ENCODE data around the gene TBC1D2.
"Not testable (repeated sequence)": the region's sequence is repeated elsewhere in the genome, so short reads cannot be mapped to it uniquely, and the experiment has no call there.

TBC1D2 gene, protein sequence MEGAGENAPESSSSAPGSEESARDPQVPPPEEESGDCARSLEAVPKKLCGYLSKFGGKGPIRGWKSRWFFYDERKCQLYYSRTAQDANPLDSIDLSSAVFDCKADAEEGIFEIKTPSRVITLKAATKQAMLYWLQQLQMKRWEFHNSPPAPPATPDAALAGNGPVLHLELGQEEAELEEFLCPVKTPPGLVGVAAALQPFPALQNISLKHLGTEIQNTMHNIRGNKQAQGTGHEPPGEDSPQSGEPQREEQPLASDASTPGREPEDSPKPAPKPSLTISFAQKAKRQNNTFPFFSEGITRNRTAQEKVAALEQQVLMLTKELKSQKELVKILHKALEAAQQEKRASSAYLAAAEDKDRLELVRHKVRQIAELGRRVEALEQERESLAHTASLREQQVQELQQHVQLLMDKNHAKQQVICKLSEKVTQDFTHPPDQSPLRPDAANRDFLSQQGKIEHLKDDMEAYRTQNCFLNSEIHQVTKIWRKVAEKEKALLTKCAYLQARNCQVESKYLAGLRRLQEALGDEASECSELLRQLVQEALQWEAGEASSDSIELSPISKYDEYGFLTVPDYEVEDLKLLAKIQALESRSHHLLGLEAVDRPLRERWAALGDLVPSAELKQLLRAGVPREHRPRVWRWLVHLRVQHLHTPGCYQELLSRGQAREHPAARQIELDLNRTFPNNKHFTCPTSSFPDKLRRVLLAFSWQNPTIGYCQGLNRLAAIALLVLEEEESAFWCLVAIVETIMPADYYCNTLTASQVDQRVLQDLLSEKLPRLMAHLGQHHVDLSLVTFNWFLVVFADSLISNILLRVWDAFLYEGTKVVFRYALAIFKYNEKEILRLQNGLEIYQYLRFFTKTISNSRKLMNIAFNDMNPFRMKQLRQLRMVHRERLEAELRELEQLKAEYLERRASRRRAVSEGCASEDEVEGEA

DNA sequence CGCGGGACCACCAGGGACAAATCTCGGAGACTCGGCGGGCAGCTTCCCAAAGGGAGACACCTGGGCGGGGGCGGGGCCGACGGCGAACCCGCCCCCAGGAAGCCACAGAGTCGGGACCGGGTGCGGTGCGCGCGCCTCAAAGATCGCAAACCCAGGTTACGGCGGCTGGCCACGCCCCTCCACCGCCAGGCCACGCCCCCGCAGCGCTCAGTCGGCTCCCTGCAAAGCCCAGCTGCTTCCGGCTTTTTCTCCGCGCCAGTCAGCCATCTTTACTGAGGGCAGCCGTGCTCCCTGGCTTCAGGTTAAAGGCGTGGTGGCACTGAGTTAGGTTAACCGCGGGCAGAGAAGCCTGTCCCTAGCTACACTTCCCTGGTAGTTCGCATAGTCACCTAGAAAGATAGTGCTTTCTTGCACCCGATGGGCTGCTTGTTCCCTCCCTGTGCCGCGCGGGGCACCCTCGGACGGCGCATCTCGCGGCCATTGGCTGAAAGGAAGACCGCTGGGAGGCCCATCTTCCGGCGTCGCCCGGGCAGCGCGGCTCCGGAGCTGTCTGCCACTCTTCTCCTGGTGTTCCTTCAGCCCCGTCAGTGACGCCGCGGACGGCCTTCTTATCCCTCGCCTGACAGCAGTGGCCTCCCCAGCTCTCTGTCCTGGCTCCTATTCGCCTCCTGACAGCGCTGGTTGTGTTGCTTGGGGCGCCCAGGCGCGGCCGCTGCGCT lies at the start of gene TBC1D2:
TSS of gene TBC1D2 (minus strand) at position 72 of the 719 bp plus-strand sequence. CDS start 108 bp downstream, outside the sequence.
- DNase-seq: peak; percentile 95

DNA sequence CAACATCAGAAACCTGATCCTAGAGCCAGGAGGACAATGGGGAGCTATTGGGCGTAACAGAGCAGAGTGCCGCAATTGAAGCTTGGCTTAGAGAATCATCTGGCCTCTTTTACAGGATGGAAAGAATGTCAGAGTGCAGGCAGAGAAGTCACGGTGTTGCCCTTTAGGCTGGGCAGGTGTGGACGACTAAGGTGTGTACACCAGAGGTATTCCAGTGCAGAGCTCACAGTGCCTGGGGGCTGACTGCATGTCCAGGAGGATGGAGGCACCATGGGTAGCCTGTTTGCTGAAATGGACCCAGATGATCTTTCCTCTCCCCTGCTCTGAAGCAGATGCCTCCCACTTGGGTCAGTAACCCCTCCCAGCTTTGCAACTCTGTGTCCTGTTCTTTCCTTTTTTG lies 48.9 kb upstream of the TBC1D2 start:
- no peak for DNase-seq

DNA sequence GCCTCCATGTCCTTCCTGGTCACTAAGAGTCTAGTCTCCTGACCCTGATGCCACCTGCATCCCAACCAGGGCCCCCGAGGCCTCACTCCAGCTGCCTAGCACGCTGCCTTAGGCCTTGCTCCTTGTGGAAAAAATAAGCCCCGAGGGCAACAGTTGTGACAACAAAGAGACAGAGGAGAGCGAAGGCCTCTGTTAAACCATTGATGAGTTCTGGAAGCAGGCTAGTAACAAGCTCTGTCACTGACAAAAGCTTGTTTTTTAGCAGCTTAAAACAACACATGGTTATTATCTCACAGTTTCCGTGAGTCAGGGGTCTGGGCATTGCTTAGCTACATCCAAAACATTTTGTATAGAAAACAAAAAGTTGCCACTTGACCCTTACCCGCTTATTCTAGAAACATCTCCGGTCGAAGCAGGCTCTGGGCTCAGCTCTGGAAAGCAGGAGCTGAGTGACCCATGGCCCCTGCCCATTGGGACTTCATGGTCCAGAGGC lies 48.2 kb upstream of the TBC1D2 start:
- no peak for DNase-seq

DNA sequence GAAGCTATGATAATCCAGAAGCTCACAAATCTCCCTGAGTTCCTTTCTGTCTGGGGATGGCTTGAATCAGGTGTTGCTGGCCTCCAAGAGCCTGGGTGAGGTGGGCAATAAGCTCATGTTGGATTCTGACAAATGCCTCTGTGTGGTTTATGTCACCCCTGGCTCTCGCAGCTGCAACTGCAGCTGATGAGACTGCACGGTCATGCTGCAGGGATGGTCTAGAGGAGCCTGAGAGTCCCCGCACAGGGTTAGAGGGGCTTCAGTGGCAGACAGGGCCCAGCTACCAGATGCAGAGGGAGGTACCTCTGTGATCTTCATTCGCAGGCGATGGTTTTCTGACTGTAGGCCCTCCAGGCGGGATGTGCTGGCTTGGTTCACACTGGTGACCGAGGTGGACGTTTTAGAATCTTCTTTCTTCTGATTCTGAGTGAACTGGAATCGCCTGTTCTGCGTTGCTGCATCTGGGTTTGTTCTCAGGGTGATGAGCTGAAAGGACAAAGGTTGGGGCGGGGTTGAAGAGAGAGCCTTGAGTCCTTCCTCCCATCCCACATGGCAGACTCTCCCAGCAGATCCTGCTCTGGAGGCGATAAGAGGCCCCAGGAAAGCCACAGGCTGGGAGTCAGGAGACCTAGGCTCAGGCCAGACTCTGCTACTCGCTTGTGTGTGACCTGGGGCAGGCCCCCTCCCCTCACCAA lies 47.6 kb upstream of the TBC1D2 start:
- DNase-seq: no peak

DNA sequence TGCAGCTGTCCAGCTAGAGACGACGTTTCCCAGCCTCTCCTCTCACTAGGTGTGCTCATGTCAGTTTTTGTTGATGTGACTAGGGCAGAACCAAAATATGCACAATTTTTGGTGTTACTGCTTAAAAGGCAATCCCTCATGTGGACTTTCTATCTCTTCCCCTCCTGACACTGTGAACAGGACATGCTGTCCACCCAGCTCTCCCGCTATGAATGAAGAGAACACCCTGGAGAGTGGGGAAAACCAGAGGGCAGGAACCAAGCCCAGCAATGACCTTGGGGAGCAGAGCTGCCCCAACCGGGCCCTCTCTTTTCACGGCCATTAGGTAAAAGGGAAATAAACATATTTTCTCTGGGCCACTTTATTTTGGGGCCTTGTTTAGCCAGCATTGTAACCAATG lies 46.7 kb upstream of the TBC1D2 start:
- no peak for DNase-seq

DNA sequence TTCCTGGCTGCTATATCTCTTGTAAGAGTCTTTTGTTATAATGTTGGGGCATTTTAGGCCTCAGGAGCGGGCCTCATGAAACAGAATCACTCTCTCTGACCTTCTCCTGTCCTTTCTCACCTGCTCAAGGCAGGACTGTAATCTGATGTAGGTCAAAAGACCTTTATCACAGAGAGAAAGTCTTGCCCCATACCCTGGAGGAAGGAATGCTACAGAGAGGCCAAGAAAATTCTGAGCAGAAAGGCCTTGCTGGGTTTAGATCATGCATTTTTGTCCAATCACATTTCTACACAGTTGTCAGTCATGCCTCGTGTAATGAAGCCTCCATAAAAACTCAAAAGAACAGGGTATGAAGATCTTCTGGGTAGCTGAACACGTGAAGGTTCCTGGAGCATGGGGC lies 45.2 kb upstream of the TBC1D2 start:
- no peak for DNase-seq

DNA sequence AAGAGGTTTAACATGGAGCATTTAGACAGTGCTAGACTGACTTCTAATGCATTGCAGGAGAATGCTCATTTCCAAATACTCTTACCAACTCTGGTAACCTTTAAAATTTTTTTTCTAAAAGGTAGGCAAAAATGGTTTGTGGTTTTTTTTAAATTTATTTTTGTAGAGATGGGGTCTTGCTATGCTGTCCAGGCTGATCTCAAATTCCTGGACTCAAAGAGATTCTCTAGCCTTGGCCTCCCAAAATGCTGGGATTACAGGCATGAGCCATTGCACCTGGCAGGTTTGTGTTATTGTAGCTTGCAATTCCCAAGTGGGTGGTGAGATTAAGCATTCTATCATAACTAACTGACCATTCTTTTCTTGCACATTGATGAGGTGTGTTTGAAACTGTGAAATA lies 43.0 kb upstream of the TBC1D2 start:
- no peak for DNase-seq

DNA sequence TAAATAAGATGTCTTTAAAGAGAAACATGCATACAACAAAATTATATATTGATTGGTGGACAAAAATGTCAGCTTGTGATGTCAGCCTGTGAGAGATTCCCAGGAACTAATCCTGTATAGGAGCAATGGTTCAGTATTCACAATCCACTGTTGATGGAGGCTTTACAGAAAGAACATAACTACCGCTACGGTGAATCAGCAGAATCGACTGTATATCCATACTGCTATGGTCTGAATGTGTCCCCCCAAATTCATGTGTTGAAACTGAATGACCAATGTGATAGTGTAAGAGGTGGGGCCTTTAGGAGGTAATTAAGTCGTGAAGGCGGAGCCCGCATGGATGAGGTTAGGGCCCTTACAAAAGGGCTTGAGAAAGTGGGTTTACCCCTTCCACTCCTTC lies 40.4 kb upstream of the TBC1D2 start:
- no peak for DNase-seq

DNA sequence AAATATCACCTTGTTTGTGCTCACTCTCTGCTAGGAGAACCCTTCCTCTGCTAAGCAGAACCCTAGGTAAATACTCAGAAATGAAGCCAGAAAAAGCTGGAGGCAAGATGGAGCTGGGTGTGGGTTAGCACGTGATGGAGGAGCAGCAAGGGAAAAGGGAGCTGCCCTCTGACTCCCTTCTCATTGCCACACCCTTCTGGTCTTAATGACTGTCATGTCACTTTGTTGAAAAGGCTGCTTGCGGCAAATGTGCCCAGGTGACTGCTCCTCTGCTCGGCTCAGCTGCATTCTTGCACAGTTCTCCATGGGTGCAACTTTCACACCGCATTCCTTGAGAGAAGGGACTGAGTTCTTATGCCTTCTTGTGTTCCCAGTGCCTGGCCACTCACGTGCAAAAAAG lies 36.4 kb upstream of the TBC1D2 start:
- DNase-seq: no peak

DNA sequence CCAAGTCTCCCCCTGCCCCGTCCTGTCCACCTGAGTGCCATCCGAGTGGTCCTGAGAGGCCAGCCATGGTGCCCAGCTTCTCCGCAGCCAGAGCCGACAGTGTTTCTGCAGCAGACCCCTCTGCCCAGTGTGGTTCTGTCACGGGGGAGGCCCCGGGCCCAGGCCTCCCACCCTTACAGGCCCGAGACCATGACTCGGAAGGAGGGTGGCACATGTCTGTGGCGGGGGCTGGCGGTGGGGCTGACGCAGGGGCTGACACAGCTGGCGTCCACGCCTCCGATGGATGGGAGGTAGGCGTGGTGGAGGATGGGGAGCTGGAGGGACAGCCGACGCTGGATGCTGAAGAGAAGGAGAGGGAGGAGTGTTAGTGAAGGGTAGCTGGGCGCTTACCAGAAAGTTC lies 35.0 kb upstream of the TBC1D2 start:
- no peak for DNase-seq

DNA sequence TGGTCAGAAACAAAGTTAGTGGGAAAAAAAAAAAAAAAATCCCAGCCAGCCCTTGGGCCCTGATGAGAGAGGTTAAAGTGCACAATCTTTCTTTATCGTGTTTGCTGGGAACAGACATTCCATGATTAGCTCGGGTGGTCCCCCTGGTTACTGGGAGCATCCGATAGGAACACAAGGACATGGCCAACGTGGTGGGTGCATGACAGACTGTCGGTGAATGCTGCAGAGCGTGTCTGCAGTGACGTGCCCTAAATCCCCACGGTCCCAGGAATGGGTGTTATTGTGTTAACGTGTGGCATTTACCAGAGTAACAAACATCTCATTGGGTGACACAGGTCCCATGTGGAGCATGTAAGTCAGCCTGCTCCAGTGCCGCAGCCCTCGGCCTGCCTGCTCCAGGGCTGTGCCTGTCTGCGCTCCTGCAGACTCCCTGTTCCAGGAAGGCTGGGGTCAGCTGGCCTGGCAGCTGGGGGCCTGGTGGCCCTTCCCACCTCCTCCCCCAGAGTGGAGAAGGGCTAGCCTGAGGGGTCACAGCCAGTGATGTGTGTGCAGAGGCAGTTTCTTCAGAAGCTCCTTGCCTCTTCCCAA lies 34.3 kb upstream of the TBC1D2 start:
- DNase-seq: no peak

DNA sequence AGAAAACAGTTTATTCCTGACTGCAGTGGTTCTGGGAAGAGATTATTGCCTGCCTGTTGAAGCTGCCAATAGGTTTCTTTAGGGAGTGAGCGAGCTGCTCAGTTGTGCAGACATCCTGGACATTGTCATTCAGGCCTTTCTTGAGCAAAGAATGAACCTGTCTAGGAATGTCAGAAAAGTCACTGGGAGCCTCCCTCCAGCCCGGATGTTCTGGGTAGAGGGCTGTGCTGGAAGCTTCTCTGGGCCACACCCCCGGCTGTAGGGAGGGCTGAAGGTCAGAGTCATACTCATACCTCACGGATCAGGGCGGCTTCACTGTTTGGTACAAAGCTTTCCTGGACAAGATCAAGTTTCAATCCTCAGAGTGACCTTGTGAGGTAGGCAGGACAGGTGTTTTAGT lies 33.4 kb upstream of the TBC1D2 start:
- no peak for DNase-seq

DNA sequence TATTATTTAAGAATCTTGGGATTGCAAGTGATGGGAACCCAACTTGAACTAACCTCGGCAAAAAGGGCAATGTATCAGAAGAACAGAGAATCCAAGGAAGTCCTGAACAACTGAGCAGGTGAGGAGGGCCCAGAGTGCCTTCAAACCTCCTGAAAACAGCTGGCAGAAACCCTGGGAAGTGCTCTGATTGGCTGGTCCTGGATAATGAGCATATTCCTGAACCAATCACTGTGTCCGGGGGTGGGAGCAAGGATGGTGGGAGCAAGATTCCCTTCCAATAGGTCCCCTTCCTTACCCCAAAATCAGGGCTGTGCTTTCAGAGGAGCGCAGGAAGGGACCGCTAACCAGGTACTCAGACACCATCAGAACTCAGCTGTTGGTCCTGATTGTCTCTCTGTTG lies 31.9 kb upstream of the TBC1D2 start:
- DNase-seq: no peak

DNA sequence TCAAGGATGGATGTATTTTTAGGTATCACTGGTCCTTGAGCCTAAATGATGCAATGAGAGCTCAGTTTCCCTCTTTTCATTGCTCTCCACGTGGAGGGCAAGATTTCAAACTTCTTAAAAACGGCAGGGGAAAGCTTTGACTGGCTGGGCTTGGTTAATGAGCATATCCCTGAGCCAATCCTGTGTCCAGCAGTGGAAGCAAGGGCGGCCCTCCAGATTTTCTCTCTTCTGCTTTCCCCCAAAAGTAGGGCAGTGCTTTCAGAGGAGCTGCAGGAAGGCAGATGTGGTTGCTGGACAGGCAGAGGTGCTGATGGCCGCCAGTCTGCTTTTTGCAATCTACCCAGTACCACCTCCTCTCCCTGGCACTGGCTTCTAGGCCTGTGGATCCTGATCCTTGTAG lies 30.0 kb upstream of the TBC1D2 start:
- DNase-seq: no peak

DNA sequence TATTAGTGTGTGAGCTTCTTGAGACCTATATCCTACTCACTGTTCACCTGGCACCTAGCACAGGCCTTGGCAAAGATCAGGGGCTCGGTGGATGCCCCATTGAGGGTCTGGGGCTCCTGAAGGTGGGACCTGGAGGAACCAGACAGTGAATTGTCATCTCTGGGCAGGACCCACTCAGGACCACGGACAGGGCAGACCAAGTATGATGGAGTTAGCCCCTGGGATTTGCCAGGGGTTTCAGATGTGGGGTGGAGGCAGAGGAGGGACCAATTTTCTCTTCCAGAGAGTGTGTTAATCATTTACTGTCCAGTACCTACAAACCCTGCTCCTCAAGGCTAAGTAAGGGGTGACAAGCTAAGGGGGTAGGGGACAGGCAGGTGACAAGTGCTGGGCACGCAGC lies 29.3 kb upstream of the TBC1D2 start:
- no peak for DNase-seq

DNA sequence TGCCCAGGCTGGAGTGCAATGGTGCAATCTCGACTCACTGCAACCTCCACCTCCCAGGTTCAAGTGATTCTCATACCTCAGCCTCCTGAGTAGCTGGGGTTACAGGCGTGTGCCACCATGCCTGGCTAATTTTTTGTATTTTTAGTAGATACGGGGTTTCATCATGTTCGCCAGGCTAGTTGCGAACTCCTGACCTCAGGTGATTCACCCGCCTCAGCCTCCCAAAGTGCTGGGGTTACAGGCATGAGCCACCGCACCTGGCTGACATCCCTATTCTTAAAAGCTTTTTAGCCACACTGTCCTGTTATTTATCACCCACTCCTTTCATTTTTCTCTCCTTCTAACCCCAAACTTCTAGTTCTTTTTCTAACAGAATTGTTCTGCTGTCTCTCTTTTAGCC lies 27.7 kb upstream of the TBC1D2 start:
- DNase-seq: not testable (repeated sequence)

DNA sequence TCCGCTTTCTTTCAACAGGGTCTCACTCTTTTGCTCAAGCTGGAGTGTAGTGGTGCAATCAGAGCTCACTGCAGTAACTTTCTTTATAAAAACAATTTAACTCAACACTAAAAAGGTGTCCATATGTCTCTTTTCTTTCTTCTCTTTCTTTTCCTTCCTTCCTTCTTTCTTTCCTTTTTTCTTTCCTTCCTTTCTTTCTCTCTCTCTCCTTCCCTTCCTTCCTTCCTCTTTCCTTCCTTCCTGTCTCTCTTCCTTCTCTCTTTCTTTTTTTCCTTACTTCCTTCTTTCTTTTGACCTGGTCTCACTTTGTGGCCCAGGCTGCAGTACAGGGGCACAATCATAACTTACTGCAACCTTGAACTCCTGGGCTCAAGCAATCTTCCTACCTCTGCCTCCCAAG lies 25.8 kb upstream of the TBC1D2 start:
- DNase-seq: no peak

DNA sequence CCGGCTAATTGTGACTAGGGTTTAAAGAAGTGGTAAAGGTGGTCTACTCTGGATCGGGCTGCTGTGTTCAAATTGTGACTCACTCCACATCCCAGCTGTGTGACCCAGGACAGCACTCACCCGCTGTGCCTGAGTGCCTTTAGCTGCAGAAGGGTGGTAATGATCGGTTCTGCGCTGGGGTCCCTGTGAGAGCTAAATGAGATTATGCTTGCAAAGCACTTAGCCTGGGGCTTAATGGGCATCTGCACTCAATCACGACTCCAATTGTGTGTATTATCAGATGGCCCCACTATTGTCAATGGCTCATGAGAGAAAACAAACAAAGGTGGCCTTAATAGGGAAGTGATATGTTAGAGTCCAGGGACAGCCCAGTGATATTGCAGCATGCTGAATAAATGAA lies 25.1 kb upstream of the TBC1D2 start:
- no peak for DNase-seq

DNA sequence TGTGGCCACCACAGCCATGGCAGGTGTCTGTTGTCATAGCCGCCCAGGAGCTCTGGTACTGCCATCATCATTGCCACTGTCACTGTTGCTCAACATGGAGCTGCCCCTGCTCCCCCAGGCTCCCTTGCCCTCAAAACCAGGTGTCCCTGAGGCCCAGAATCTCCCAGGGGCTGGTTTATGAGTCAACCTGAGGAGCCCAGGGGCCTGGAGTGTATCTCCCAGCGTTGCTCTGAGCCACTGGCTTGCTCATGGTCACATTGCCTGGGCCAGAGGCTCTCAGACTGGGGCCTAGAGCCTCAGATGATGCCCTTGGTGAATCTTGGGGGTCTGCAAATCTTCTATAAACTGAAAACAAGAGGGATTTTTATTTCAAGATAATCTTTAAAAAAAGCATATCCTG lies 24.7 kb upstream of the TBC1D2 start:
- no peak for DNase-seq

DNA sequence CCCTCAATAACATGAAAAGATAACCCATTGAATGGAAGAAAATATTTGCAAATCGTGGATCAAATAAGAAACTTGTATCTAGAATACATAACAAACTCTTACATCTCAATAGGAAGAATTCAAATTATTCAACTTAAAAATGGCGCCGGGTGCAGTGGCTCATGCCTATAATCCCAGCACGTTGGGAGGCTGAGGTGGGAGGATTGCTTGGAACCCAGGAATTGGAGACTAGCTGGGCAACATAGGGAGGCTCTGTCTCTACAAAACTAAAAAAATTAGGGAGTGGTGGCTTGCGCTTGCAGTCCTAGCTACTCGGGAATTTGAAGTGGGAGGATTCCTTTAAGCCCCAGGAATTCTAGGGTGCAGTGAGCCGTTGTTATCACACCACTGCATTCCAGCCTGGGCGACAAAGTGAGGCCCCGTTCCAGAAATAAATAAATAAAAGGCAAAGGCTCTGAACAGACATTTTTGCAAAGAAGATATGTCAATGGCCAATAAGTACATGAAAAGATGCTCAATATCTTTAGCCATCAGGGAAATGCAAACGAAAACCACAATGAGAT lies 21.5 kb upstream of the TBC1D2 start:
- DNase-seq: no peak

DNA sequence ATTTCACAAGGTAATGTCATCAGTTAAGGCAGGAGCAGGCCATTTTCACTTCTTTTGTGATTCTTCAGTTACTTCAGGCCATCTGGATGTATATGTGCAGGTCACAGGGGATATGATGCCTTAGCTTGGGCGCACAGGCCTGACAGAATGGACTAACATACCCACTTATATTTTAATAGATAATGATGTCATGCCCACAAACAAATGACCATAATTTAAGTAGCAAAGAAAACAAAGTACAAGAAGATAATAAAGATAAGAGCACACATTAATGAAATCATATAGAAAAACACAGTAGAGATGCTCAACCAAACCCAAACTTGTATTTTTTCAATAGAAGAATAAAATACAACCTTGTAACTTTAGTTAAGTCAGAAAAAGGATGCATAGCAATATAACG lies 19.7 kb upstream of the TBC1D2 start:
- no peak for DNase-seq

DNA sequence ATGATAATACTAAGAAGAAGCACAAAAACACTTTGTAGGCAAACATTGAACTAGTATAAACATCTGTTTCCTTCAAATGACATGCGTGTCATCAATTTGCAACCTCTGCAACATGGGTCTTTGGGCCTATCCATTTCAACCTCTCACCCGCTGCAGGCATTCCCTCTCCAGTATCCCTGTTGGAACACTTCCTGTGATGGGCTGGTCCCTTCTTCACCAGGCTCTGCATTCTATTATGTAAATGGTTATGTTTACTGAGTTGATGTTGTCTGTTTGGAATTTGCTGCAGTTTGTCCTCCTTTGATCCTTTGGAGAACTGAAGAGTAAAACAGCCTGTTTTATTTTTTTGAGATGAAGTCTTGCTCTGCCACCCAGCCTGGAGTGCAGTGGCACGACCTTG lies 16.6 kb upstream of the TBC1D2 start:
- no peak for DNase-seq
